SW480 (cell line): ENCODE data around the gene PRKAA1.
A peak's percentile ranks its signal among the peaks of the same experiment; 100 is the strongest.
"Not testable (repeated sequence)": the region's sequence is repeated elsewhere in the genome, so short reads cannot be mapped to it uniquely, and the experiment has no call there.

ENCODE experiments used
- DNase-seq: peaks from one replicate; pipeline ENCODE4 v3.0.0-alpha.2; 2016; ENCODE audit warnings: low spot score

The PRKAA1 gene

GRCh38 chr5:40720069-40720468, 78.1 kb downstream of the PRKAA1 start:
- DNase-seq, result no peak

GRCh38 chr5:40717281-40717680, 80.9 kb downstream of the PRKAA1 start:
- DNase-seq, result no peak

GRCh38 chr5:40716590-40716989, 81.6 kb downstream of the PRKAA1 start:
- no peak for DNase-seq

GRCh38 chr5:40716000-40716399, 82.2 kb downstream of the PRKAA1 start:
- DNase-seq, result peak; percentile 15

- no peak for DNase-seq
These were observed 84.2 kb downstream of the PRKAA1 start for GRCh38 chr5:40714001-40714400.

- not testable (repeated sequence) for DNase-seq
These were observed 87.6 kb downstream of the PRKAA1 start for GRCh38 chr5:40710575-40710974.
